BJ (cell line): ENCODE measurements around the gene VASP. TPM values are rescaled to one million over a fixed set of nuclear protein-coding genes. Genes with fewer than 3 reads are reported as not detected.

Experiments
- CTCF ChIA-PET: fragments of 350-600 bp; formaldehyde crosslinking; extraction: SDS; loops from one replicate; lab custom pipeline; 2021; ENCODE audit warnings: antibody characterized with exemption, inconsistent platforms; lab: Yijun Ruan, JAX
- POLR2A ChIA-PET: fragments of 300-600 bp; sonication (Branson Sonifier 250); formaldehyde crosslinking; extraction: SDS; loops from one replicate; lab custom pipeline; 2021; ENCODE audit warnings: antibody characterized with exemption; lab: Charles Lee
- DNase-seq: peaks from one replicate; pipeline ENCODE4 v3.0.0-alpha.2; 2011; ENCODE audit warnings: low read depth
- H3K27me3 ChIP-seq: 2 replicates; pipeline ENCODE4 v1.6.0; 2011; ENCODE audit warnings: low read length; ENCODE audit not compliant: control insufficient read depth, insufficient read depth
- H3K36me3 ChIP-seq: 2 replicates; pipeline ENCODE4 v1.5.1; 2011; ENCODE audit warnings: low read length; ENCODE audit not compliant: control insufficient read depth, insufficient read depth
- H3K4me3 ChIP-seq: 2 replicates; pipeline ENCODE4 v1.5.1; 2011; ENCODE audit warnings: low read depth, mild to moderate bottlenecking, control low read depth, low read length
- CTCF ChIP-seq: IDR thresholded peaks from 2 replicates; pipeline ENCODE4 v1.5.1; 2011; ENCODE audit warnings: low read depth, mild to moderate bottlenecking, control low read depth, inconsistent platforms, low read length, moderate library complexity; ENCODE audit not compliant: insufficient read depth
- polyA plus RNA-seq: library from polyadenylated mRNA; depleted of rRNA; stranded (reverse); fragments of >200 nt; gene quantifications from 2 replicates; pipeline ENCODE4 v1.2.3, GENCODE V29; 2011

Gene VASP
- polyA plus RNA-seq, 1 experiment, result 117 TPM

GRCh38 chr19:45528744-45529419 lies 21.6 kb downstream of the VASP start:
- DNase-seq, result no peak
- POLR2A ChIA-PET, result no interaction called here
- Histone ChIP-seq H3K27me3 (no peaks in the 10 kb centered on the region), H3K4me3 (no peak overlapping the region), H3K36me3 (peaks cover 25% of the 10 kb centered on the region)
- CTCF ChIA-PET, result interaction anchor here (1.2 to 1.6 kb wide), 2 partner anchors 13 to 30 kb away, joined by 3 to 4 read pairs; no protein-coding TSS in a partner anchor
- TF ChIP-seq CTCF, result no peak

- no peak for DNase-seq
- no peak overlapping the region for H3K4me3 ChIP-seq
- TF ChIP-seq CTCF, result no peak
- H3K27me3 ChIP-seq, result no peaks in the 10 kb centered on the region
- POLR2A ChIA-PET, result no interaction called here
- peaks cover 20% of the 10 kb centered on the region for H3K36me3 ChIP-seq
- CTCF ChIA-PET, result interaction anchor here (0.6 kb wide), 1 partner anchor 151 kb away, joined by 4 read pairs; no protein-coding TSS in a partner anchor
Observed at GRCh38 chr19:45529420-45529785, 22.1 kb downstream of the VASP start.

GRCh38 chr19:45531349-45531748 lies 24.1 kb downstream of the VASP start:
- Histone ChIP-seq H3K36me3 (peaks cover 9% of the 10 kb centered on the region), H3K4me3 (no peak overlapping the region), H3K27me3 (no peaks in the 10 kb centered on the region)
- ChIA-PET POLR2A (no interaction called here), CTCF (interaction anchor here (0.8 to 1.4 kb wide), 2 partner anchors 32 to 111 kb away, joined by 3 to 4 read pairs; no protein-coding TSS in a partner anchor)
- TF ChIP-seq CTCF, result no peak
- no peak for DNase-seq

GRCh38 chr19:45539459-45539858 lies 32.2 kb downstream of the VASP start:
- Histone ChIP-seq H3K4me3 (no peak overlapping the region), H3K27me3 (no peaks in the 10 kb centered on the region), H3K36me3 (no peaks in the 10 kb centered on the region)
- ChIA-PET POLR2A (no interaction called here), CTCF (interaction anchor here (0.6 kb wide), 1 partner anchor 9 kb away, joined by 3 read pairs; no protein-coding TSS in a partner anchor)
- no peak for TF ChIP-seq CTCF
- no peak for DNase-seq

GRCh38 chr19:45542234-45542668 lies 35.0 kb downstream of the VASP start:
- Histone ChIP-seq H3K27me3 (no peaks in the 10 kb centered on the region), H3K36me3 (no peaks in the 10 kb centered on the region), H3K4me3 (no peak overlapping the region)
- CTCF ChIA-PET, result no interaction called here
- no peak for DNase-seq
- POLR2A ChIA-PET, result no interaction called here
- TF ChIP-seq CTCF, result no peak
